GM11168 (cell line): ENCODE measurements around the gene NEU4.
"Not testable (repeated sequence)": the region's sequence is repeated elsewhere in the genome, so short reads cannot be mapped to it uniquely, and the experiment has no call there.

Source experiments
- in situ Hi-C: fragments of 300-500 bp; cut with MboI; formaldehyde crosslinking; loops from one replicate; pipeline ENCODE4 v1.12.0; 2022; ENCODE audit warnings: low sequenced_read_pairs; ENCODE audit not compliant: unreplicated experiment

The NEU4 gene

GRCh38 chr2:241811952-241812729, 3.1 kb downstream of the NEU4 start:
- in situ Hi-C loops = no loop called here

DNA sequence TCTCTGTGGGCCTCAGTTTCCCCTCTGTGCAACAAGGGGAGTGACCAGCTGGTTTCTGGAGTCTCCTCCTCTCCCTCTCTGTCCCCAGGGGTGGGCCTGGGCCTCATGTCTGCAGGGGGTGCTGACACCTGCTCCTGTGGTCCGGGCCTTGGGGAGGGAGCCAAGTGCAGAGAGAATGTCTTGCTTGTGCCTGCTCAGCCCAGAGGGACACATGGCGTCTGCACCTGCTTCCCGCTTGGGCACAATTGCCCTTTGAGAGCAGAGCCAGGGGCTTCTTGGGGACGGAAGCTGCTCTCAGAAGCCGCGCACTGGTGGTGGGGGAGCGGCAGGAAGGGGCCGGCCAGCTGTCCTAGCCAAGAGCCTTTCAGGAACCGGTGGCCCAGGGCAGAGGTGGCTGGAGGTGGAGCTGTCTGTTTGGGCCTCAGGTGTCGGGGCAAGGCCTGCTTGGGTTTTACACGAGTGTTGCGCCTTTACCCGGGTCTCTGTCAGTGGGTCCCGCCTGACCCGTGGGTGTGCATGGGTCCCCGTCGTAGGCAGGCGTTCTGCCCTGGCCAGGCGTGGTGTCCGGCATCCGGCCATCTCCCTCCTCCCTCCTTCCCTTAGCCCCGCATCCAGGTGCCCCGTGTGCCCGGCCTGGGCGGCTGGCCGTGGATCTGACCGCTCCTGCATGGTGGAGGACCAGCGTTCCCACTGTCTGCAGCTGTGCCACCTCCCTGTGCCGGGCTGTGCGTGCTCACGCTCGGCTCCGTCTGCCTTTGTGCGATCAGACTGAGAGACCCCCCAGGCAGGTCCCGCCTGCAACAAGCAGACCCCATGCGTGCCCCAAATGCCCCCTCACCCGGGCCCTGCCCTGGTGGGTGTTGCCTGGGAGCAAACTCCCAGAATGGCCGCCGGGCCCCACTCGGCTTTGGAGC, 4.0 kb downstream of the NEU4 start:
- in situ Hi-C loops = no loop called here

GRCh38 chr2:241813644-241814392, 4.8 kb downstream of the NEU4 start:
- in situ Hi-C loops = no loop called here

DNA sequence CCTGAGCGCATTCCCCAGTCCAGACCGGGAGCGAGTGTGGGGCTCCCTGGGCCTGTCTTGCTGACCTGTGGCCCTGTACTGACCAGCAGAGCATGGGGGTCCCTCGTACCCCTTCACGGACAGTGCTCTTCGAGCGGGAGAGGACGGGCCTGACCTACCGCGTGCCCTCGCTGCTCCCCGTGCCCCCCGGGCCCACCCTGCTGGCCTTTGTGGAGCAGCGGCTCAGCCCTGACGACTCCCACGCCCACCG, 5.3 kb downstream of the NEU4 start:
- in situ Hi-C loops = no loop called here

GRCh38 chr2:241814643-241815476, 5.9 kb downstream of the NEU4 start:
- in situ Hi-C loops = no loop called here

- in situ Hi-C loops = no loop called here
Observed at GRCh38 chr2:241815477-241816430, 6.8 kb downstream of the NEU4 start.

- in situ Hi-C loops = no loop called here
Observed at GRCh38 chr2:241816431-241817121, 7.6 kb downstream of the NEU4 start.

DNA sequence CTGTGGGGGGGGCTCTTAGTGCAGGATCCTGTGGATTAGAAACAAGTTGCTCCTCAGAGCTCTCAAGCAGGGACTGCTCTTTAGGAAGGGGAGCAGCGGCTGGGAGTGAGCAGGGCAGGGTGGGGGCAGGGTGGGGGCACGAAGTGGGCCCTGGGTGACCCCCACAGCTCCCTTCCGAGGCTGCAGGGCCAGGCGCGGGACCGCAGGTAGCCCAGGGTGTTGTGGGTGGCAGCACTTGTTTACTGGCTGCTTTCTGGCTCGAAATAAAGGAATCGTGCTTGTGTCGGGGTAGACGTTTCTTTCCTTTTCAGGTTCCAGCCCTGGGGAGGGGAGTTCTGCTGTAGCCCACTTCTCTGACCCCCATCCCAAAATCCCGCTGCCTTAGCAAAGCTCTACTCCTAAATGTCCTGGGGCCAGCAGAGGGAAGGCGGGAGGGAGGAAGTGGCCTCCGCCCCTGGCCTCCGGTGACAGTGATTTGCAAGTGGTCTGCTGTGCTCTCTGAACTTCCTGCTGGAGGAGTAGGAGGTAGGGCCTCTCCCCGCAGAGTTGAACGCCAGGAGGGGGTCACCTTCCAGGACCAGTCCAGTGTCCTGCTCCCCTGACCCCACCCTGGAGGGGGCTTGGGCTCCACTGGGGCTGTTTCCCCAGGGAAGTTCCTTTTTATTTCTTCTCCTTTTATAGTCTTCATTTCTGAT, 8.3 kb downstream of the NEU4 start:
- in situ Hi-C loops = no loop called here

- in situ Hi-C loops = not testable (repeated sequence)
Observed at GRCh38 chr2:241817821-241818215, 8.8 kb downstream of the NEU4 start.

GRCh38 chr2:241818229-241818942, 9.4 kb downstream of the NEU4 start:
- in situ Hi-C loops = no loop called here

DNA sequence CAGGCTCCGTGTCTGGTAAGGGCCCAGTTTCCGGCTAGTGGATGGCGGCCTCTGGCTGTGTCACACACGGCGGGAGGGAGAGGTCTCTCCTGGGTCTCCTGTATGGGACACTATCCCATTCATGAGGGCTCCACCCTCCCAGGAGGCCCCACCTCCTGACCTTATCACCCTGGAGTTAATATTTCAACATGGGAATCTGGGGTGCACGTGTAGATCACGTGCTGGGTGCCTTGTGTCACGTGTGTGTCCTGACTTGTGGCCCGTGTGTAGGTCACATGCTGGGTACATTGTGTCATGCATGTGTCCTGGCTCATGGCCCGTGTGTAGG, 9.9 kb downstream of the NEU4 start:
- in situ Hi-C loops = no loop called here

- in situ Hi-C loops = not testable (repeated sequence)
Observed at GRCh38 chr2:241819947-241820624, 11.1 kb downstream of the NEU4 start.

DNA sequence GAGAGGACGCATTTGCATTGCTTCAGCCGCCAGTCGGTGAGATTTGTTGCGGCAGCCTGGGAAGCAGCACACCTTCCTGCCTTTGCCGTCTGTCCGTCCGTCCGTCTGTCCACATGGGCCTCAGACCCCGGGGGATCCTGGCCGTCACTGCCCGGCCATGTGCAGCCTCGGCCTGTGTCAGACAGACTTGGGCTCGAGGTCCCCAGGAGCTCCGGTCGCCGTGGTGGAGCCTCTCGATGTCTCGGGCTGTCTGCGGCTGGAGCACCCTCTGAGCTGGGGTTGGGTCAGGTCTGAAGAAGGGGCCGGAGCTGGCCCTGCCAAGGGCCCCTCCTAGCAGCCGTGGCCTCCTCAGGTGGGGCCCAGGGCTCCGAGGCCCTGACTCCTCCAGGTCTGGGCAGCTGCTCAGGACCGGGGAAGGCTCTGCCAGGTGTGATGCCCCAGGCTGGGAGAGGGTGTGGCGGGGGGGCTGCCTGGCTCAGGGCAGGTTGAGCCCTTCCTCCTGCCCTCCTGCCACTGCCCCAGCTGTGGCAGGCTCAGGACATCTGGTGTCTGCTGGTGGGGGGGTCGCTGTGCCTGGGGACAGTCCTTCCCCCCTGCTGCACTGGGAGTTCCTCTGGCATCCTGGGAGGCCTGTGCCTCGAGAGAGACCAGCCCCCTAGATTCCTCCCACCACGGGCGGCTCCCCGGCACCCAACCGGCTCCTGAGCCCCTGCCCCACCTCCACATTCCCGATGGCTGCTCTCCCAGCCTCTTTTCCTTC, 11.8 kb downstream of the NEU4 start:
- in situ Hi-C loops = no loop called here

DNA sequence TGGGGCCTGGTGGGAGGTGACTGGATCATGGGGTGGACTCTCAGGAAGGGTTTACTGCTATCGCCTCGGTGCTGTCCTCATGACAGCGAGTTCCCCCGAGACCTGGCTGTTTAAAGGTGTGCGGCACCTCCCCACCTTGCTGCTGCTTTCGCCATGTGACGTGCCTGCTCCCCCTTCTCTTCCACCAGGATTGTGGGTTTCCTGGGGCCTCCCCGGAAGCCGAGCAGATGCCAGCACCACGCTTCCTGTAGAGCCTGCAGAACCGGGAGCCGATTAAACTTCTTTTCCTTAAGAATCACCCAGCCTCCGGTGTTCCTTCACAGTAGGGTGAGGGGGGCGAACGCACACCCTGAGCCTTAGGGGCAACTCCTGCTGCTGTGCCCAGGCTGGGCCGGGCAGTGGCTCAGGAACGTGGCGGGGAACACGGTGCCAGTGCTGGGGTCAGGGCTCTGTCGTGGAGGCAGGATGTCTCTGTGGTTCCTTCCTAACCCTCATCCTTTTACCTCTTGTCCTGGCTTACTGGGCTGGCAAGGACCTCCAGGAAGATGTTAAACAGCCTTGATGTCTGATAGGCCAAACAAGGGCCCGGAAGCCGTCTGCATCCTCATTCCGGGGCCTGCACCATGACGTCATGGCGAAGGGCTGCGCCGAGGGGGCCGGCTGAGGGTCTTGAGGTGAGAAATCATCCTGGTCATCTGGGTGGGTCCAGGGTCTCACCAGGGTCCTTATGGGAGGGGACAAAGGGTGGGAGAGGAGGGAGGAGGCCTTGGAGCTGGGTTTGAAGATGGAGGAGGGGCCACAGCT, 12.7 kb downstream of the NEU4 start:
- in situ Hi-C loops = no loop called here

DNA sequence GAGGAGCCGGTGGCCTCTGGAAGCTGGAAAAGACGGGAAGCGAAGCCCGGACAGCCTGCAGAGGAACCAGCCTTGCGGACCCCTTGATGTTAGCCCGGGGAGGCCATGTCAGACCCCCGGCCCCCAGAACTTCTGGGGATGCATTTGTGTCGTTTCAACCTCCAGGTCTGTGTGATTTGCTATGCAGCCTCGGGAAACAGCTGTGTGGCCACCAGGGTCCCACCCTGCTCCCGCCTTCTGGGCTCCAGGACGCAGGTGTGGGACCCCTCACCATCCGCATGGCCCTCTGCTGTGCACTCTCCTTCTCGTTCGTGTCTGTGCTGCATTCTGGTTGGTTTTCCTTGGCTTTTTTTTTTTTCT, 13.3 kb downstream of the NEU4 start:
- in situ Hi-C loops = no loop called here
